AG10803 (cell line): ENCODE results near the gene HS6ST2.

Experiments used
- DNase-seq: peaks from one replicate; pipeline ENCODE4 v3.0.0; 2010; ENCODE audit warnings: low read depth
- H3K4me3 ChIP-seq: 2 replicates; pipeline ENCODE4 v1.5.1; 2011; ENCODE audit warnings: mild to moderate bottlenecking, low read length, control low read depth
- CTCF ChIP-seq: conservative IDR thresholded peaks from 2 replicates; pipeline ENCODE4 v1.5.1; 2011; ENCODE audit warnings: mild to moderate bottlenecking, low read length, control low read depth, inconsistent platforms

Gene HS6ST2

DNA sequence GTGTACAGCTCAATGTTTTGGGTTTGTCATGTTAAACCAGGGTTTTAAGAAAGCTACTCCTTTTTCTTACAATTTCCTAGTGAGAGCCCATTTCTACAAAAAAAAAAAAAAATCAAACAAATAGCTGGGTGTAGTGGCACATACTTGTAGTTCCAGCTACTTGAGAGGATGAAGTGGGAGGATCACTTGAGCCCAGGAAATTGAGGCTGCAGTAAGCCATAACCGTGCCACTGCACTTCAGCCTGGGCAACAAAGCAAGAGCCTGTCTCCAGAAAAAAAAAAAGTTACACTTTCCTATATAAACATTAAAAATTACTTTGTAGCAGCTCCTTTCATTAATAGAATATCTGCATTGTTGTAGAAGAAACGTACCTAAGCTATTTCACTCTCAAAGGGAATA is 166.7 kb downstream of the HS6ST2 start:
- no peak for DNase-seq
- H3K4me3 ChIP-seq: no peak overlapping the region
- TF ChIP-seq CTCF: no peak

DNA sequence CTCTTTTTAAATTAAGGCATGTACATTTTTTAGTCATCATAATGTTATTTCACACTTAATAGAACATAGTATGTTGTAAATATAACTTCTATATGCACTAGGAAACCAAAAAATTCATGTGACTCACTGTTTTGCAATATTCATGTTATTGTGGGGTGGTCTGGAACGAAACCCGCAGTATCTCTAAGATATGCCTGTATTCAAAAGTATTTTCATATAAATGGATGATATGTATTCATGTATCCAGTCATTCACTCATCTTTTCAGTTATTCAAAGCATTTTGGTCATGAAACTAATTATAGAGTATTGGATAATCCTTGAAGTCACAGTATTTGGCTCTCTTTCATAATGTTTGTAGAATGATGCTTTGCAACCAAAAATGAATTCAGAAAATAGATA is 168.1 kb downstream of the HS6ST2 start:
- no peak overlapping the region for H3K4me3 ChIP-seq
- TF ChIP-seq CTCF: no peak
- DNase-seq: no peak

- DNase-seq: no peak
- no peak for TF ChIP-seq CTCF
- no peak overlapping the region for H3K4me3 ChIP-seq
These were observed 172.2 kb downstream of the HS6ST2 start for GRCh38 chrX:132786217-132786616.

- no peak for TF ChIP-seq CTCF
- H3K4me3 ChIP-seq: no peak overlapping the region
These were observed 179.5 kb downstream of the HS6ST2 start for GRCh38 chrX:132778917-132779316.

DNA sequence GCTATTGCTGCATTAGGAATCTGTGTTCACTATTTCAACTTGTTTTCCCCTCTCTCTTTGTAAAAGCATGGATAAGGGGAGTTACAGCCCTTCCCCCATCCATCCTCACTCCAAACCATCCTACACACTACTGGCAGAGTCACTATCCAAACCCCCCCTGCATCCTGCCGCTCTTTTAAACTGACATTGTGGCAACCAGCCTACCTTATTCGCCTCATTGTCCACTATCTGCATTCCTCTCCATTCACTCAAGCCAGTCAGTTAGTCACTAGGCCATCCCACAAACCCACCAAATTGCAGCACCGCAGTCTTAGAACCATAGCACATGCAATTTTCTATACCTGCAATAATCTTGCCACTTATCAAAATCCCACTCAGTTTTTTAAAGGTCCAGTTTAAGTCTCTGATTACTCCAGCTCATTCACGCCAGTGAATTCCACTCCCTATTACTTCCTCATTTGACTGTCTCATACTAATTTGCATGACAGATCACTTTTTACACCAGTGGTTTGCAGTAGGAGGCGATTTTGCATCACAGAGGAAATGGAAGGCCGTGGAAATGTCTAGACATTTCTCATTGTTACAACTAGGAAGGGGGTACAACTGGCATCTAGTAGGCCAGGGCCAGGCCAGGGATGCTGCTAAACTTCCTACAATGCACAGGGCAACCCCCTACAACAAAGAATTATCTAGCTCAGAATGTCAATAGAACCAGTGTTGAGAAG is 181.8 kb downstream of the HS6ST2 start:
- DNase-seq: no peak
- TF ChIP-seq CTCF: no peak
- H3K4me3 ChIP-seq: no peak overlapping the region

More at GRCh38 chrX:132778917-132779316, 179.5 kb downstream of the HS6ST2 start:
- no peak for DNase-seq

DNA sequence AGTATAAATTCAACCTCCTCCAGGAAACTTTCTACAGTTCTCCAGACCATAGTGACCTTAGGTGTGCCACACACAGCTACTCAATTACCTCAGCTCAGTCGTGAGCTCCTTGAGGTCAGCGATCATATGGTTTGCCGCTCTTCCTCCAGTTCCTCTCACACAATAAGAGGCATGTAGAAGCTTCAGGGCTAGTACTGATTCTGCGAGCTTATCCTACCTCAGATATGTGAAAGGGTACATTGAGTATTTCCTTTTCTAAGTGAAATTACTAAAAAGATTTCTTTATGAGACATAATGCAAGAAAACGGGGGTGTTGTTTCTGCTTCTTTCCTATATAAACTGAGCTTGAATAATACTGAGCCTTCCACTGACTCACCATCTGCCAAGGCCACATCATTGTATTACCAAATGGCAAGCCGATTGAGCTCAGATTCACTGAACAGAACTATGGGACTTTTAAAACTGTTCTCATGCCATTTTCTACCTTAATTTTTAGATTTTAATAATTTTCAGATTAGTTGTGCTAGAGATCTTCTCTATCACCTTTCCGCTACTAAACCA is 183.1 kb downstream of the HS6ST2 start:
- no peak overlapping the region for H3K4me3 ChIP-seq
- TF ChIP-seq CTCF: no peak
- DNase-seq: no peak

DNA sequence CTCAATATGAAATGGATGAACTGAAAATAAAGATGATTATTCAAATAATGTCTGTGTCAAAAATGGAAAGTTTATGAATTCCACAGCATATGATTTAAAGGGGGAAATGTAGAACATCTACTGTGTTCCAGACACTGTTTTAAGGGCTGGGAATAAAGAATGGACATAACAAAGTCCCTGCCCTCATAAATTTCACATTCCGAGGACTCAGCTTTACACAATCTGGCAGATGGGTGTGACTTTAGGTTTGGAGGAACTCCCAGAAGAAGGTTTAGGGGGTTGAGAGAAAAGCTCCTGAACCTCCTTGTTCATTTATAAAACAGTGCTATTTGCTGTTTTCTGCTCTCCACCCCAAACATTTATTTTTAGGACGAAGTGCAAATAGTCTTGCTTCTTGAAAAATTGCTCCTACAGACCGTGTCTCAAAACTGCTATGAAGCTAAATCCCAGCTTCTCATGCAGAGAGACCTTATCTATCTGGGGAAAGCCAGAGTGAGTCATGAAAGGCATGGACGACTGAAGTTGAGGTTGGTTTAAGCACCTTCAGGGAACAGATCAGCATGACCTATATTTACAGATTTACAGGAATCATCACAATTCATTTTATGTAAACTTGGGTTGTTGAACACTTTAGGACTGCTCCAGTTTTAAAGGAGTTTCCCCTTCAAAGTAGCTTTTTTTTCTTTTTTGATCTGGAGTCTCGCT is 184.3 kb downstream of the HS6ST2 start:
- no peak for TF ChIP-seq CTCF
- no peak for DNase-seq
- no peak overlapping the region for H3K4me3 ChIP-seq
